Left lobe of liver (tissue), 2 donors: ENCODE results near the gene FTO. TPM values are rescaled to one million over a fixed set of nuclear protein-coding genes. Genes with fewer than 3 reads are reported as not detected.

ENCODE experiments used
- ATAC-seq: fragments of 200-7000 bp; cut with Tn5 transposase; one replicate; pipeline ENCODE4 v1.9.1; 2020; ENCODE audit warnings: mild to moderate bottlenecking, moderate library complexity
- DNase-seq: peaks from one replicate; pipeline ENCODE4 v3.0.0-alpha.2; 2020; ENCODE audit warnings: low spot score
- total RNA-seq: library from RNA; stranded (reverse); gene quantifications from one replicate; pipeline ENCODE4 v1.2.1, GENCODE V29; 2021
- donor health status: DM: no; HTN: no; CAD: no; lungs with moderate emphysema.
- donor health status: DM: no; HTN: yes; CAD: no.

The FTO gene
- total RNA-seq, 1 donor from 2014 or later: 29.9 TPM

DNA sequence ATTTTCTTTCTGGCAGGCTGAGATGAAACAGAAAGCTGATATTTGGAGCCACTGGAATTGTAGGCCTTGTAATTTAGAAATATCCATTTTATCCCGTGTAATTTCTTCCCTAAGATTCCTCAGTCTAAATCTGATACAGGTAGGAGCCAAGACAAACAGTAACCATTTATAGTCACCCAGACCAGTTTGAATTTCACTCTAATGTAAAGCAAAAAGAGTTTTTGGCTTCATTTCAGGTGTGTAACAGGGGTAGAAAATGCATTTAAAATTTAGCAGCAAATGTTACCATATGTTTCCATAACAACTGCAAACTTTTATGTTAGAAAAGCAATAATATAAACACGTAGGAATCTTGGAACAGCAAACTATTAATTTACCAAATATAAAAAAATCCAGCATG, 249.4 kb downstream of the FTO start:
- ATAC-seq (no peak), DNase-seq (no peak)

DNA sequence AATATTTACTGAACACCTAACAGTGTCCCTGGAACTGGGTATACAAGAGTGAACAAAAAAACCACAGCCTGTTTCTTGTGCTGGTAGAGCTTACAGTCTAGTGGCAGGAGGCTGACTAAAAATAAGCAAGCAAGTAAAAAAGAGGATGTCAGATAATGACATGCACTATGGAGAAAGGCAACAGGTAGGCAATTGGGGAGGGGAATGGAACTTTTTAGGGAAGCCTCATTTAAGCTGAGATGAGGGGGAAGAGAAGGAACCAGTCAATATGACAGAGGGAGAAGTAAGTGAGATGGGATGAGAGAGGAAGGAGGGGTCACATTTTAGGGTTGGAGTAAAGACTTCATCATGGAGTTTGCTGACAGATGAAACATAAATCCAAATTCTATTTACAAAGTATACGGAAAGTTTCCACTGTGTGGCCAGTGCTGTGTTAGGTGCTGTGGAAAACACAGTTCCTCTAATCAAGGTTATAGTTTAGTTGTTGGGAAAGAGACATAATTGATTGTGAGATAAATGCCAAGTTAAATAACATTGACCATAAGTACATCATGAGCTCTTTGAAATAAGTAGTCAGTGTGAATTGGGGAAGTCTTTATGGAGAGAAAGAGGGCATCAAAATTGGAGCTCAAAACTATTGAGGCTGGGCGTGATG, 251.4 kb downstream of the FTO start:
- ATAC-seq (peak; percentile 52), DNase-seq (no peak)

DNA sequence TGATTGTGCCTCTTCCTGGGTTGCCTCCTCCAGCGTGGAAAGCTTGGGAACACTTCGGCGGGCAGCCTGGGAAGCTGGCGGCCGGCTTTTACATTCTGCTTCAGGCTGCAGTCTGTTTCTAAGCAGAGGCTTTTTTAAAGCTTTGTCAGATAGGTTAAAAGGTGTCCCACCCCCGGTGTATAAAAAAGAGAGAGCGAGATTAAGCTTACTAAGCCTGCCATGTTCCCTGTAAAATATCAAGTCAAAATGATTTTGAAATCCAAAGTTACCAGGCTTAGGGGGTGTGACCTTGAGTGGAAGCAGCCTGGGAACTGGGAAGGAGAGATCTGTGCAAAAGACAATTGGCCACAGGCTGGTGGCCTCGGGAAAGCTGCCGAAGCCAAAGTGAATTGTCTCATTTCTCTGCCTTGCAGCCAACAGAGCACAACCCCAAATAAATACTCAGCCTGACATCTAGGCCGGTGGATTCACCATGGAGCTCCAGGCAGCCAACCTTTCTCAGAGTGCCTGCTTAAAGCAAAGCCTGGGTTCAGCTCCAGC, 254.5 kb downstream of the FTO start:
- DNase-seq (no peak), ATAC-seq (no peak)

DNA sequence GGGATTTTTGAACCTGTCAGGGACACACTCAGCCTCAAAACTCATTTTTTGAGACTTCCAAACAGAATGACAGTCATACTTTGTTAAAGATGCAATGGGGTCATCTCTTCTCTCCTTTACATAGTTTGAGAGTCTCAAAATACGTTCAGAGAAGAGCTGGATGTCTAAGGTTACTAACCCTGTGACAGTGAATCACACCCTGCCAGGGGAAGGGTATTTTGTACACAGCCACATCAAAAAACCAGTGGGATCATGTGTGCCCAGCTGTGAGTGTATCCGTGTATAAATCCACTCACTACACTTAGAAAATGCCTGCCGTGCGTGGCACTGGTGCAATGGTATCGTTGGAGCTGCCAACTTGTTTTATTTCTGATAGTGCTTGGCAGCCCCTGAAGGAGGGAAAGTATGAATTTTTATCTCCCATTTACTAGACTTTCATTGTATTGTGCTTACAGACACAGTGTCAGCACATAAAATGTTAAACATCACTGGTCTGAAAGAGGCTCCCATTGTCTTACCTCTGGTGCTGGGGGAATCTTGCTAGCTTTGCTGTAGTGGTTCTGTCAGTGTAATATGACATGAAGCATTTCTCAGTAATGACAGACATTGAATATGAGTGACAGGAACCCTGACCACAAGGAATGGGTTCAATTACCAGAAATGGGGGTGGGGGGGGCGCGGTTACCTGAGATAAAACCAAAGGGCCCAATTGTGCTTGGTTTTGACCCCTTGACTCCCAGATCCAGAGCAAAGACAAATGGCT, 256.3 kb downstream of the FTO start:
- DNase-seq: no peak

DNA sequence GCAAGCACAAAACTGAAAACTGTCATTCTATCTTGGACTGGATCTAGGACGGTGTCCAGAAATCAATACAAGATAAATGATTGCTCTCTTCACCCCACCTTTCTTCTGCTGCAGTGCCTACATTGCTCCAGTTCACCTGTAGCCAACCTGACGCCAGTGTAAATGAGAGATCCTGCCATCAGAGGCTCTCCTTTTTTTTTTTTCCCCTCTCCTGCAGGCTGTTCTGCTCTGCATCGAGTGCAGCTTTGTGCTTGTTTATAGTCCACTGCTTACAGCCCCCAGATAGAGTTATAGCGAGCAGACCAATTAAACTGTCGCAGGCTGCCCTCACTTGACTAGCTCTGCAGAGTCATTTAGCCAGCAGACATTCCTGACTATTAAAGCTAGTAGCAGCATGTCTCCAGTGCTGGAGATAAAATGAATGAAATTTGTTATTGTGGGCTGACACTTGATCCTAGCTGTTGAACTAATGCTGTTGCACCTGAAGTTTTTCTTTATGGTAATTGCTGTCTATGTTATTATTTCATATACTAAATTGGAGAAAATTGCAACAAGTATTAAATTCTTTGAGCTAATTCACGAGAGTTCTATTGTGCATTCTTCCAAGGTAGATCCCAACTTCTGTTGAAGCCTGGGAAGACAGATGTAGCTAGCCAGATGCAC, 257.1 kb downstream of the FTO start:
- DNase-seq (no peak), ATAC-seq (peak; percentile 73)

More for the DNA sequence above, 256.3 kb downstream of the FTO start:
- no peak for ATAC-seq

DNA sequence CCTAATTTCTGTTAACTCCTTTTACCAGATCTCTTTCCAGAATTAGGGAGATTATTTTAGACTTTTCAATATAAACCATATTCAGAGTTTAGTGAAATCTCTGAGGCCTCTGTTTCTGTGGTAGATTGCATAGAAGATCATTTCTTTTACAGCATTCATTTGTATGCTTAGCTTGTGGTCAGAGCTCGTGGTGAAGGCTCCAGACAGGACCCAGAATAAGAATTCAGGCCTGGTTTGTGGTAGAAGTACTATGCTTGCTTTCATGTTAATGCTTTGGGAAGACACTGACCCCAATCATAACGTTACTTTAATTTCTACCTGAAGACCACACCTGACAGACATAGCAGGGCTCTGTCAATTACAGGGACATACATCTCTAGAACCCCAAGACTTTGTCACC, 258.1 kb downstream of the FTO start:
- ATAC-seq: no peak

DNA sequence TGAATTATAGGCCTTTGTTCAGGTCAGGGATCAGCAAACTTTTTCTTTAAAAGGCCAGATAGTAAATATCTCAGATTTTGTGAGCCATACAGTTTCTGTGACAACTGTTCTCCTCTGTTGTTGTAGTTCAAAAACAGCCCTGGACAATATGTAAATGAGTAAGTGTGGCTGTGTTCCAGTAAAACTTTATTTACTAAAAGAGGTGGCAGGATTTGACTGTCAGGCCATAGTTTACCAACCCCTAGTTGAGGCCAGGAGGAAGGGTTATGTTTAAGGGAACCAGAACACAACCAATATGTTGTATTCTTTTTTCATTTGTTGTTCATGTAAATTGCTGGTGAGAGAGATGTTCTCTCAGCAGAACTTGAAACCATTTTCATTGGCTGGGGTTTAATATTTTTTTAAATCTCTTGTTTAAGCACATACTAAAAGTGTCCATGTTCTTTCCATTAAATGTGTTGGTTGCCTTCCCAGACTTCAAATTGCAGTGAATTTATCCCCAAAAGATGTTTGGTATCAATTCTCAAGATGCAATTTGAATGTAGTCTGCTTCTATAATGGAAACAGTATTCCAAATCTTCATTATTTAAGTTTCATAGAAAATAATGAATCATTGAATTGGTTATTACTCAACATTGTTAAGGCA, 260.3 kb downstream of the FTO start:
- ATAC-seq: peak; percentile 47

More for the DNA sequence above, 258.1 kb downstream of the FTO start:
- no peak for DNase-seq

DNA sequence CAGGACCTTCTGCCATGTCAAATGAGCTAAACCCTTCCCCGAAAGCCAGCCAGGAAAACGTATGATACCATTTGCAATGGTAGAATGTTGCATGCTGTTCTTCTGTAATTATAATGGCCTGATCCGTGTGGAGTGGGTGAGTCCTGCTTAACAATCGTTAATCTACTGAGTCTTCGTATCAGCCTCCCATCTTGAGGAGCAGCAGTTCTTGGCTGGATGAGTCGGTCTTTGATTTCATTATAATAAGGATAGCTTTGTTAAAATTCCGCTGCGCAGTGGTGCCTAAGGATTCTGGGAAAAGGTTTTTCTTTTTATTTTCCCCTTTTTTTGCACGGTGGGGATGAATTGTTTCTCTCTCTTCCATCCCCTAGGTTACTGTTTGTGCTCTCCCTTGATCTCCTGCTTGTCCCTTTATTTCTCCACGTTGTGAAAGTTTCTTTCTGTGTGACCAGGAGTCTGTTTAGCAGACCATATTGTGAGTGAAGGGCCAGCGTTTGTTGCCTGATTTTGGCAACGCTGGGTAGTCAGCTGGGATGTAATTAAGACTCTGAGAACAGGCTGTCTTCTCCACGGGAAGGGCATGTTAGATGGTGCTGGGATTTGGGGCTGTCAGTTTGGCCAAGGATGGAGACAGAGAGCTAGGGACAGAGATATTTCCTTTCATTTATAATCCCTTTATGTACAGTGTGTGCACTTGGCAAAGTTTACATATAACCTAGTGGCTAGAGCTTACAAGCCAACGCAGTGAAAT, 263.0 kb downstream of the FTO start:
- ATAC-seq (no peak), DNase-seq (no peak)

More for the DNA sequence above, 260.3 kb downstream of the FTO start:
- DNase-seq: no peak

DNA sequence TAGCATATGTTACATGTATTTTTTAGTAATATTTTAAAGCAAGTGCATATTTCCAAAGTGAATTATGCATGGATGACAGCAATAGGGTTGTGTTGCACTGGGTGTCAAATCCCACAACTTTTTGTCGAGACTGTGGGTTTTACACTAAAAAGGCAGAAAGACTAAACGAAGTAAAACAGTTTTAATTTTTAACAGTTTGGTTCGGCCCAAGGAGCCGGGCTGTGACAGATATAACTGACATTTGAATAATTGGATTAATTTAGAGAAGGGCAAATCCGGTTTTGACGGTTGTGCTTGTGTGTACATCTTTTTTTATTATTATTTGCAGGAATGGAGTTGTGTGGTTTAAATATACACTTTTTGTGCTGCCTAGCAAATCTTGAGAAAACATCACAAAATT, 263.6 kb downstream of the FTO start:
- no peak for ATAC-seq

DNA sequence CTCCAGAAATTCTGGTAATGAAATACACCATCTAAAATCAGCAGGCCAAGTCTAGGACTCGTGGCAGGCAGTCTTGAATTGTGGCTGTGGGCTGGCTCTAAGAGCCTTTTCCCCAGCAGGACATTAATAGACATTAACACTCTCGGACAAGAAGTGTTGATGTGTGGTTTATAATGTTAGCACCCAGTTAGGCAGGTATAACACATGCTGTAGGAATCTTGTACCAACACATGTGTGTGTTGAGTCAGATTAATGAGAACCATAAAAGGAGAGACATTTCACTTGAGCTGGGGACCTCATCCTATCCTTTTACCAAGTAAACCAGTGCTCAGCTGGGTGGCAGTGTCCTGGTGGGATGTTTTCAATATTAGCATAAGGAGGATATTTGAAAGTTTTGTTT, 264.5 kb downstream of the FTO start:
- ATAC-seq (no peak), DNase-seq (no peak)

More for the DNA sequence above, 263.6 kb downstream of the FTO start:
- no peak for DNase-seq

DNA sequence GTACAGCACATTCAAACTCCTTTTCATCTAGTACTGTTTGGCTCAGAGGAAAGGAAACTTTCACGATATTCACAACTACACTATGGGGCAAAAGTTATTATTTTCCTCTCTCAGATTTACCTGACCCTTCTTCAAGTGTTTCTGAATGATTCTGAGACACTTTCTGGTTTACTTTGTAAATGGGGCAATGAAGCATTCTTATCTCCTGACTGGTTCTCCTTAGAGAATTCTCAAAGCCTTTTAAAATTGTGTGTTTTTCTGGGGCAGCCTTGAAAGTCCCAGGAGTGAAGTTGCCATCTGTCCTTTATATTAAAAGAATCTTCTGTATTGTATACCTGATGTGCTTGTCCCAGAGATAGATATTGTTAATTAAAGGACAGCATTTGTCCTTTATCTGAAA, 264.9 kb downstream of the FTO start:
- DNase-seq (no peak), ATAC-seq (no peak)

DNA sequence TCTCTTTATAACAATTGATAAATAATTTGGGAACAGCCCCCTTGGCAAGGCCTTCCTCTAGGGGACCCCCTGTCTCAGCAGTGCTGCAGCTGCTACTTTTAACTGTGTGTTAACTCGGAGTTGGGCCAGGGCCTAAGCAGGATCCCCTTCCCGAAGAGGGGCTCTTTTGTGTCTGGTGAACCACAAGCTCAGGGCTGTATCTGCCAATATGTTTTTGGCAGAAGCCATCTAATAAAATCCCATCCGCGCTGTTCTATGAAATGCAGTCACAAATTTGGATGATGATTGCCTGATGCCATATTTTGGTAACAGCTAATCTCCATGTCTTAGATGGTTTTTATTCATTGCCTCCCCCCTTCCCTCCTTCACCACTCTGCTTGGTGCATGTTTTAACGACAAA, 267.7 kb downstream of the FTO start:
- no peak for DNase-seq
- no peak for ATAC-seq

DNA sequence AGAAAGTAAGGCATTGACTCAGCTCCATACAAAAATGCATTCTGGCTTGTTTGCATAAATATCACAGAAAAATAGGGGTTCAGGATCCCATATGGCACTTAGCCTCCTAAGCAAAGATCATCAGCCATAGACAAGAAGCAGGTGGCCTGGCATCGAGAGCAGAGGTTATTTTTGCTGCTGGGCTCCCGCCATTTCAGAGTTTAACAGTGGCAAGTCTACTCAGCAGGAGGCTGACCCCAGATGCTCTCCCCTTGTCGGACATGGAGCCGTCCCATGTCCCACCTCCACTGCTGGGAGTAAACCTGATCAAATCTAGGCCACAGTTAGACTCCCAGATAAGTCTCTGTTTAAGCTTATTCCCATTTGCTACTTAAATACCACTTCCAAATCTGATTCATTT, 269.1 kb downstream of the FTO start:
- DNase-seq: no peak
- ATAC-seq: no peak

DNA sequence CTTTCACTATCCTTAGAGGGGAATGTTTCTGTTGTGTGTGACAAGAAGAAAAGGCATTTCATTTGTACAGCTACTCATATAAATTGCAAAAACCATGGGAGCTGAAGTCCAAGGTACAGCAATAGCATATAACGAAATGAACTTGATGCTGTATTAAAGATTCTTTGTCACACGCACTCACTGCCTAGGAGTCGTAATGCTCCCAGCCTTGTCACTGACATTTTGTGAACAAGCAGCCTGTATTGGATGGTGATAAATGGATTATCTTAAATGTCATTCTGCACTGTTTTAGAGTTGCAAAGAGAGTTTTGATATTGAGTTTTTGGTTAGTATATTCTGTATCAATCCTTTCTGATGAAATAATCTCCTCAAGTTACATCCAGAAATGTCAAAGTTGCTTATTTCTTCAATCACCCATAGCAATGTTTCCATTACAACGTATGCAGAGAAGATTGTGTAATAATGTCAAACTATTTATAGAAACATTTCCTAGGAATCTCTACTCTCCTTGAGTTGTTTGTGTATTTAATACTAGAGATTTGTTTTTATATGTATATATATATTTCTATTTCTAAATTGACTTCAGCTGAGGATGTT, 270.6 kb downstream of the FTO start:
- no peak for DNase-seq
- no peak for ATAC-seq

DNA sequence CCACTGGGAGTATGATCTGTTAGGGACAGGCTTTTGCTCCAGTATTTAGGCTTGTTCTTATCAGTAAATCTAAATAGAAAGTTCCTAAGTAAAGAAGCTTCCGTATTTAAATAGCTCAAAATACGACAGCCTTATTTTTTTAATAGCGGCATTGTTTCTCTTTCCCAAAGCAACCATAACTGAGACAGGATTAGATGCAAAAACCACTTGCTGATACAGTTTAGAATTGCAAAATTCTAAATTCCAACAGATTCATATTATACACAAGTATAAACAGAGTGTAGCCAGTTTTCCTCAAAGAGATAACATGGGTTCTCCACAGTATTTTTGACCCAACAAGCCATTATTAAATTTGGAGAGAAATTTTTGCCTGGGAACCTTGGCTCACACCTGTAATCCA, 276.7 kb downstream of the FTO start:
- ATAC-seq (no peak), DNase-seq (no peak)

DNA sequence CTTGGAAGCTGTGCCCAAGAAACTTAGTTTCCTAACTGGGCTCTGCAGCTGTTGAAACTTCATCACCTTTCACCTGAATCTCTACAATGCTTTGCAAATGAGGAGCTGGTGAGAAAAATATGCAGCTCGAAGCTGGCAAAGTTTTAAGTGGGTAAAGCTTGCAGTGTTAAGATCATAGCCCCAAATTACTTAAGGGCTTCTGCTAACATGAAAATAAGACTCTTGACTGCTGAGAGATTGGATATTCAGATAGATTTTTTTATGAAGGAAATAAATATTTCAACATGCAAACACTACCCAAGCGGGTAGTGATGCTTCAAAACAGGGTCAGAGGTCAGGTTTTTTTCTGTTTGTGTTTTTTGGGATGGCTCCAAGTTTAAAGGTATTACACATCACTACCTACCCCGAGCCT, 278.7 kb downstream of the FTO start:
- ATAC-seq (peak; percentile 93), DNase-seq (no peak)

DNA sequence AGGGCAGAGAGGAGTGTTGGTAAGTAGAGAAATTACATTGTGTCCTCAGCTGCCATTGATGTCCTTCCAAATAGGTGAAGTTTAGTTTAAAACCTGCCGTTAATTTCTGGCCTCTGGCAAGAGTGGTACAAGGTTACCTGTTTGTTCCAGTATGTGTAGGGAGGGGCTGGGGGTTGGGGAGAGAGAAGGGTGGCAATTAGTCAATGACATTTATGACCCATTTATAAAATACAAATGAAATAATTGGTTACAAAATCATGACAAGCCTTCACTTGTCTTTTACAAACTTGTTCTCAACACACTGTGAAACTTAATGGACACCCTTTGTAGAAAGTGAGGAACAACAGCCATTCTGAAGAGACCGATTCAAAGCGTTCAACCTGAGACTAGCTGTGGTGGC, 281.0 kb downstream of the FTO start:
- ATAC-seq: no peak
- no peak for DNase-seq

DNA sequence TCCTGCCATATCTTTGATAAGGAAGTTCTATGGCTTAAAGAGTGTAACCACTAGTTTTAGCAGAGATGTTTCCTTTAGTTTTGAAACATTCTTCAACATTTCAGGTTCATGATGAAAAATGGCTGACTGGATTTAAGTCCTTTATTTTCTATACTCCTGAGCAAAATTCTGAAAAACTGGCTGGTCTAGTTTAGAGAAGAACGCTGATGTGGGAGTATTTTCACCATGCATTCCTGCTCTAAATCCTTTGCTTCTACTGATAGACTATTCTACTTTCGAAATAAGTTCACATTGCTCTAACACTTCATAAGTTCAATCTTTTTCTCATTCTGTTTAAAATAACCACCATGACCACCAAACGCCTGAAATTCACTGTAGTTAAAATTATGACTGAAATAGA, 281.9 kb downstream of the FTO start:
- no peak for ATAC-seq
- no peak for DNase-seq

DNA sequence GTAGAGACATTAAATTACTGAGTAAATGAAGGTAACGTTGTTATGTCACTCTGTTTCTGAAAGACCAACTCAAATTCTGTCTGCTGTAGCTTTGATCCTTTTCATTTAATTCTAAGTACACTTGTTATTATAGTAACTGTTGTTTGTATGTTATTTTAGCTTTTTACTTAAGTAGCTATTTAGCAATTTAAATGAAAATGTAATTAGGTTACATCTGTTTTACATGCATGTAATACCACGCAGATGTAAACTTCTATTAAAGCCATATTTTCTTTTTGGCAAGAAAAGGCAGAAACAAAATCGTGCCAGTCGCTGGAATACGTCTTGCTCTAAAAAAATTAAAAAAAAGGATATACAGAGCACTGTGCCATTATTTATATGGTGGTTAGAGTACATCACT, 282.8 kb downstream of the FTO start:
- DNase-seq (no peak), ATAC-seq (no peak)

DNA sequence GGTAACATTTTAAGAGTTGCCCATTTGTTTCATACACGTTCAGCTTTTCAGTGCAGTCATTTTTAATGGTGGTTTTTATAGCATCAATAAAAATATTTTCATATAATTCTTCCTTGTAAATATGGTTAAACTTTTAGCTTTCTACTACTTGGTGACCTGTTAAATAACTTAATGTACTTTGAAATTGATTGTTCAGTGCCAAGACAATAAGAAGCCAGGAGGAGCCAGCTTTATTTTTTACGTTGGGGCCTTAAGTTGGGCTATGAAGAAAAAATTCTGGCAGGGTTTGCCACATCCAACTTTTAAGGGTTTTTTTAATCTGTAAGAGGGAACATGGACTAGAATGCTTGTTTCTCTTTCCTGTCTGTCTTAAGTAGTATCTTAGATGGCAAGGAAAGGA, 284.2 kb downstream of the FTO start:
- DNase-seq: no peak
- no peak for ATAC-seq
